Right ventricle myocardium superior (tissue), 1 donor: Measurements from ENCODE around the gene NAA10. TPM values are rescaled to one million over a fixed set of nuclear protein-coding genes. Genes with fewer than 3 reads are reported as not detected.

ENCODE experiments used
- ATAC-seq: fragments of 200-7000 bp; cut with Tn5 transposase; one replicate; pipeline ENCODE4 v1.9.1; 2020; ENCODE audit warnings: mild to moderate bottlenecking; ENCODE audit not compliant: poor library complexity
- DNase-seq: peaks from one replicate; pipeline ENCODE4 v3.0.0-alpha.2; 2020
- intact Hi-C: fragments of 100-400 bp; cut with DNase I; formaldehyde crosslinking; loops from one replicate; pipeline ENCODE4 v1.11.2; 2022
- total RNA-seq: library from RNA; stranded (reverse); fragmentation: NEBNext Ultra II Directional; extraction: Animal tissue kit (Norgen Biotek cat#: 25700); gene quantifications from one replicate; pipeline ENCODE4 v1.2.1, GENCODE V29; 2021
- donor health status: DM: no; HTN: yes; CAD: no; lungs with severe emphysema.

Gene NAA10
- total RNA-seq, 1 donor from 2014 or later, result 70.4 TPM

- intact Hi-C loops, result no loop called here
- peak; percentile 56 for ATAC-seq
- peak; percentile 61 for DNase-seq
These were observed 31.4 kb downstream of the NAA10 start for GRCh38 chrX:153903238-153903980.

- intact Hi-C loops, result no loop called here
- DNase-seq (no peak), ATAC-seq (no peak)
These were observed 32.5 kb downstream of the NAA10 start for GRCh38 chrX:153902385-153902784.

GRCh38 chrX:153901753-153902140, 33.1 kb downstream of the NAA10 start:
- intact Hi-C loops, result no loop called here

GRCh38 chrX:153900831-153901752, 33.7 kb downstream of the NAA10 start:
- DNase-seq, result peak; percentile 69
- intact Hi-C loops, result no loop called here
- peak; percentile 62 for ATAC-seq

More at GRCh38 chrX:153901753-153902140, 33.1 kb downstream of the NAA10 start:
- ATAC-seq, result no peak
- no peak for DNase-seq

- DNase-seq (no peak), ATAC-seq (no peak)
- intact Hi-C loops, result no loop called here
These were observed 36.9 kb downstream of the NAA10 start for GRCh38 chrX:153897899-153898298.

GRCh38 chrX:153889123-153889522, 45.7 kb downstream of the NAA10 start:
- ATAC-seq, result no peak
- no peak for DNase-seq
- intact Hi-C loops, result no loop called here

GRCh38 chrX:153888344-153888743, 46.5 kb downstream of the NAA10 start:
- intact Hi-C loops, result no loop called here
- DNase-seq (no peak), ATAC-seq (no peak)

GRCh38 chrX:153887385-153887784, 47.5 kb downstream of the NAA10 start:
- DNase-seq (no peak), ATAC-seq (no peak)
- intact Hi-C loops, result no loop called here

- ATAC-seq (no peak), DNase-seq (no peak)
- intact Hi-C loops, result no loop called here
These were observed 47.9 kb downstream of the NAA10 start for GRCh38 chrX:153886915-153887314.

- ATAC-seq, result no peak
- intact Hi-C loops, result no loop called here
- DNase-seq, result no peak
These were observed 48.6 kb downstream of the NAA10 start, which contains the start of gene L1CAM for GRCh38 chrX:153885968-153886903. Gene L1CAM (minus strand): TSS chrX:153886173. CDS start chrX:153875836, 10,337 bp downstream.

GRCh38 chrX:153885208-153885787, 49.5 kb downstream of the NAA10 start:
- ATAC-seq, result no peak
- no peak for DNase-seq
- intact Hi-C loops, result no loop called here

- ATAC-seq, result no peak
- intact Hi-C loops, result no loop called here
- no peak for DNase-seq
These were observed 50.2 kb downstream of the NAA10 start for GRCh38 chrX:153884590-153884989.

- no peak for DNase-seq
- no peak for ATAC-seq
- intact Hi-C loops, result no loop called here
These were observed 50.7 kb downstream of the NAA10 start for GRCh38 chrX:153884136-153884535.

- no peak for ATAC-seq
- intact Hi-C loops, result no loop called here
- DNase-seq, result no peak
These were observed 51.5 kb downstream of the NAA10 start for GRCh38 chrX:153883163-153883843.

GRCh38 chrX:153882557-153882956, 52.3 kb downstream of the NAA10 start:
- DNase-seq (no peak), ATAC-seq (no peak)
- intact Hi-C loops, result no loop called here

GRCh38 chrX:153882086-153882498, 52.7 kb downstream of the NAA10 start:
- ATAC-seq, result no peak
- DNase-seq, result no peak
- intact Hi-C loops, result no loop called here

GRCh38 chrX:153881281-153881680, 53.6 kb downstream of the NAA10 start:
- intact Hi-C loops, result no loop called here
- no peak for DNase-seq
- ATAC-seq, result no peak

GRCh38 chrX:153880440-153880815, 54.4 kb downstream of the NAA10 start:
- ATAC-seq, result no peak
- DNase-seq, result no peak
- intact Hi-C loops, result no loop called here
